ENCODE data around the gene CNTNAP2. TPM values are rescaled to one million over a fixed set of nuclear protein-coding genes. Genes with fewer than 3 reads are reported as not detected.
A peak's percentile ranks its signal among the peaks of the same experiment; 100 is the strongest.

Gene CNTNAP2
- total RNA-seq, 1 donor from 2014 or later, result 2.8 TPM

DNA sequence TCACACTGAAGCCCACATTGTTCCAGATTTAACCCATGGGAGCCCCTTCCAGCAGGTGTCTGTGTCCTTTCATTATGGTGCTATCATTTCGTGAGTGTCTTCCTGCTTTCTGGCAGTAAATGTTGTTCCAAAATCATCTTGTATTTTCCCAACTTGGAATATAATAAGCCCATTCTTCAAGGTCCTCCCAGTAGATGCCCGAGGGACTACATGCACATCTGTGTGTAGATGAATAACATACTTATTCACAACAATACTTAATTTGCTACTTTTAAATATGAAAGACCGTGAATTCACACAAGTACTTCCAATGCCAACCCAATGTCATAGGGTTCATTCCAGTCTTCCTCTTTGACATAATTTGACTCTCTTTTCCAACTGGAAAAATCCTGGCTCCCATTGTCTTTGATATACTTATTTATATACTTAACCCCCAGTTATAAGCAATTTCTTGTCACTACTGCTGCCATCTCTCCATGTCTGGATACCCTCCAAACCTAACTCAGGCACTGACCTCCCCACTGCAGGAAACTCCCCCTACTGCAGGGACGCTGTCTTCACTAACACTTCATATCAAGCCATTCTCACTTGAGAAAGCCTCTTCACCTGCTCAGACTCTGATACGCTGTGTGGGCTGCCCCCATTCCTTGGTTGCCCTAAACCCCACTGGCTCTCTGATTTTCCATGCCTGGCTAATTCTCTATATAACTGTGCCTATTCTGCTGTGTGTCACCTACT lies 1119.2 kb downstream of the CNTNAP2 start:
- DNase-seq (ENCODE audit: low read depth in 2 of 2), result no peak

DNA sequence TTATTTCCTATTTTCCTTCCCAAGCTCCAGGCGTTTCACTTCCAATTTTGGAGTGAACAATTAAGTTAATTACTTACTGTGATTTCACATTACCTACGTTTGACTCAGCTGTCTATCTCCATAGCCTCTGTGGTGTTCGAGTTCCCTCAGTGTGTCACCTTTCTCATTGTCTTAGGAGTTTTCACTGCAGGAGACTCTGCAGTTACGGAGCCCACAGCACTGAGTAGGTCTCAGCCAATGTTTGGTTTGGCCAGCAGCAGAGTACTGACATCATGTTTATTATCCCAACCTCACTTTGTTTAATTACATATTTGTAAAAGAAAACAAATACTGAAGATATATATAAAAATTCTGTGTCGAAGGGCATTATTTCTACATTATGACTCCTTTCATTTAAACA lies 1123.9 kb downstream of the CNTNAP2 start:
- DNase-seq (ENCODE audit: low read depth in 2 of 2), result no peak

- DNase-seq (ENCODE audit: low read depth in 2 of 2), result peak in 1 of 2 donors; percentile 5
Observed at GRCh38 chr7:147245274-147245673, 1128.7 kb downstream of the CNTNAP2 start.

DNA sequence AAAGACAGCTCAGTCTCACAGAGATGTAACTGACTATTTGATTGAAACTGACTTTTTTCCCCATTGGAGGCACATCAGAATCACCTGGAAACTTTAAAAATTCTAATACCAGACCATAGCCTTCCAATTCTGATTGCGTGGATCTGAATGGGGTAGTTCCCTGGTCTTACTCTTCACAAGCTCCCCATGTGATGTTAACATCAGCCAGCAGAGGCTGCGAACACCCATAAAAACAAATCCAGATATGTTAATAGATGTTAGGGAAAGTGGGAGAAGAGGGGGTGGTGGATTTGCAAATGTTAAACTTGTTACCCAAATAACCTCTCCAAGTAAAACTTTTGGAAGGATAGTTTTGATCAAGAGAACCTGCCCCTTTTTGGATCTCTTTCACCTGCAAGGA lies 1133.4 kb downstream of the CNTNAP2 start:
- DNase-seq (ENCODE audit: low read depth in 2 of 2), result no peak

GRCh38 chr7:147251751-147252325 lies 1135.2 kb downstream of the CNTNAP2 start:
- no peak for DNase-seq (ENCODE audit: low read depth in 2 of 2)

- no peak for DNase-seq (ENCODE audit: low read depth in 2 of 2)
Observed at GRCh38 chr7:147261693-147262092, 1145.1 kb downstream of the CNTNAP2 start.

GRCh38 chr7:147265528-147265927 lies 1148.9 kb downstream of the CNTNAP2 start:
- DNase-seq (ENCODE audit: low read depth in 2 of 2), result no peak

DNA sequence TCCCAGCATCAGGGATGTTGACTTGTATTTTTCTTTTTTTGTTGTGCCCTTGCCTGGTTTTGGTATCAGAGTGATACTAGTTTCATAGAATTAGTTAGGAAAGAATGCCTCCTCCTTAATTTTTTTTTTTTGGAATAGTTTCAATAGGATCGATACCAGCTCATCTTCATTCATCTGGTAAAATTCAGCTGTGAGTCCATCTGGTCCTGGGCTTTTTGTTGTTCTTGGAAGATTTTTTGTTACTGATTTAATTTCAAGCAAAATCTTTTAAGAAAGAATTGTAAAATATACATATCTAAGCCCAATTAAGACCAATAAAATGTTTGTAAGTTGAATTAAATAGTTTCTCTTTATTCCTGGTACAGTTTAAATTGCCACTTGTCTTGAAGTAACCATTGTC lies 1159.5 kb downstream of the CNTNAP2 start:
- no peak for DNase-seq (ENCODE audit: low read depth in 2 of 2)

DNA sequence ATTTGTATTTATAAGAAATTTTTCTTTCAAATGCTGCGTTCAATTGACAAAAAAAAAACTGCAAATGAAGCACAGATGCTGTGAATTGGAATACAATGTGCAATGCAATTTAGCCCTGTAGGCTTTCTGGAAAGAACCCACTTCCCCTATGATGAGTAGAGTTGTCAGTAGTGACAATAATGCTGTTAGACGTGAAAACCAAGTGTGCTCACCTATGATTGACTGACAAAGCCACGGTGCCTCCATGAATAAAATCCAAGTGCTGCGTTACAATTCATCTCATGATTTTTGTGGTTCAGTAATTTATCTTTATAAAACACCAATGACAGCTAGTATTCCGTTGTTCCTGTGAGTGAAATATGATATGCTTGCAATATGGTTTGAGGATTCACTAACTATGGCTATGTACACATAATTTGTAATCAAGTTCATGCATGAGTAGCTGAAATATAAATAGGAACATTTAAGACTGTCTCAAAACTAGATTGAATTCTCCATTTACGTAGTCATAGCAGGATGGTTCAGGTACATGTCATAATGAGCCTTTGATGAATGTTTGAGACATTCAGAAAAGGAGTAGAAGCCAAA lies 1160.3 kb downstream of the CNTNAP2 start:
- DNase-seq (ENCODE audit: low read depth in 2 of 2), result no peak

DNA sequence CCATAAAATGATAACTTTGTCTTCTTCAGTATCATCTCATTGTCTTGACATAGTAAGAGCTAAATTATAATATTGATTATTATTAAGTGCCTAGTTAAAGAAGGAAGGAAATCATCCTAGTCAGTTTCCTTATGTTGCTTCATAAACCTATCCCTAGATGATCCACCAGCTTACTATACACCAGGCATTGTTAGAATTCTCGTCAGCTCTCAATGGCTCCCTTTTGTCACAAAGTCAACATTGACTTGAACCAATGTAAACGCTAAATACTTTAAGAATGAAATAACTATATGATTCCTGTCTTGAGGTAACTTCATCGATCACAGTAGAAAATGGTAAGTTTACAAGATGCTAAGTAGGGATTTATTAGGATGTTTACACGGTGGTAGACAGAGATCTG lies 1162.9 kb downstream of the CNTNAP2 start:
- no peak for DNase-seq (ENCODE audit: low read depth in 2 of 2)

DNA sequence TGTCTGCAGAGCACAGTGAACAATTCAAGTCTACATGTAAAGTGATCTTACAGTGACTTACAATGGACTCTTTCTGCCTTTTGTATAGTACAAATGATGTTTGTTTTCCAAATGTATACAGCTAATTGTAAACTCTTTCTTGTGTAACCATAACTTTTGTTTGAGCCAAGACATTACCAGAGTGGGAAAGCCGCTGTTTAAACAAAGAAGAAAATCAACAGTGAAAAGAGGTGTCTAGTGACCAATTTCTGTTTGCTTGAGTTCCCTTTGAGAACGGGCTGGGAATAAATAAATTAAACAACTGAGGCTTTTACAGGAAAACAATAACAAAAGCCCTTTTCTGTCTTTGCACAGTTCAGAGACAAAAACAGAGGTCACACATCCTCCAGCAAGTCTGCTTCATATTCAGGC lies 1163.4 kb downstream of the CNTNAP2 start:
- DNase-seq (ENCODE audit: low read depth in 2 of 2), result no peak

- DNase-seq (ENCODE audit: low read depth in 2 of 2), result no peak
Observed at GRCh38 chr7:147282204-147282603, 1165.6 kb downstream of the CNTNAP2 start.

DNA sequence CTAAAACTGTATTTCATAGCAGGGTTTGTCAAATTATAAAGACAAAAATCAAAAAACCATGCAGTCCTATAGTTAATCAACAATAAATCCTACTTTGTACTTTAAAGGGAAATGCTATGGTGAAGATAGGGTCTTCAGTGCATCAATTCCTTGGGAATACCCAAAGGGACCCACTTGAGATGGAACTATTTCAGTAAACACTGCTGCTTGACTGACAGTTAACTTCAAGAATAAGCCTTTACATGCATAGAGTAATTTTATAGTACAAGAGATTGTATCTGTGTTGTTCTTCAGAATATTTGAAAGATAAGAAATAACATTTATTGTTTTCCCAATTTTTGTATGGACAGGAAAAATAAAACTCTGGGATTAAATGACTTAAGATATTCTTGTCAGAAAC lies 1179.6 kb downstream of the CNTNAP2 start:
- DNase-seq (ENCODE audit: low read depth in 2 of 2), result no peak

- no peak for DNase-seq (ENCODE audit: low read depth in 2 of 2)
Observed at GRCh38 chr7:147296986-147297385, 1180.4 kb downstream of the CNTNAP2 start.

- no peak for DNase-seq (ENCODE audit: low read depth in 2 of 2)
Observed at GRCh38 chr7:147298611-147299043, 1182.0 kb downstream of the CNTNAP2 start.

DNA sequence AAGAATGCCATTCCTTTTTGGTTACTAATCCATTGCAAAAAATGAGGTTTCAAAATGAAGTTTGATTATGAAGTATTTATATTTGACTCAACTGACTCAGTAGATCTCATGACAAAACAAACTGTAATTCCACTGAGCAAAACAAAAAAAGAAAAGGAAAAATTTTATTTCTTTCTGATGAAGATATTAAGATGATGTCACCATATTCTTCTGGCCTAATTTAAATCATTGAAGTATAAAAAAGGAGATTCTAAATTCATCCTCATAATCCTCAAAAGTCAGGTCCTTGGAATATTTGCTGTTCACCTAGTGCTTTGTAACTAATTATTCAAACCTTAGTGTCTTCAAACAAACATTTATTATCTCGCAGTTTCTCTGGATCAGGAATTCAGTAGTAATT lies 1183.7 kb downstream of the CNTNAP2 start:
- DNase-seq (ENCODE audit: low read depth in 2 of 2), result no peak

DNA sequence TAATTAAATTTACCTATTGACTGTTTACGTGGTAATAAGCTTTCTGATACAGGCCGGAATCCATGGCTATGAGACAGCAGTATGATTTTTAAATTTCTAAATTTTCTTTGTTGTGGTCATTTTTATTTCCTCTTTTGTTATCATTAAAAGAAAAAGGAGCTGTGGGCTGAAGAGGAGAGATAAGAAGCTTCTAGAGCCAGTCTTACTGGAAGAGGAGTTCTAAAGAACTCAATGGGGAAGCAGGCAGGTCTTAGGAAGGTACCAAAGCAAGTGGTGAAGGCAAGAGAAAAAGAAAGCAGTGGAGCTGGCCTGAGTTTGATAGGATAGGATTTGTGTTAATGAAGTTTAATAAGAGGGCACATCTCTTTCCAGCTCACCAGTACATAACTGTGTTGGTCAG lies 1187.8 kb downstream of the CNTNAP2 start:
- DNase-seq (ENCODE audit: low read depth in 2 of 2), result no peak

DNA sequence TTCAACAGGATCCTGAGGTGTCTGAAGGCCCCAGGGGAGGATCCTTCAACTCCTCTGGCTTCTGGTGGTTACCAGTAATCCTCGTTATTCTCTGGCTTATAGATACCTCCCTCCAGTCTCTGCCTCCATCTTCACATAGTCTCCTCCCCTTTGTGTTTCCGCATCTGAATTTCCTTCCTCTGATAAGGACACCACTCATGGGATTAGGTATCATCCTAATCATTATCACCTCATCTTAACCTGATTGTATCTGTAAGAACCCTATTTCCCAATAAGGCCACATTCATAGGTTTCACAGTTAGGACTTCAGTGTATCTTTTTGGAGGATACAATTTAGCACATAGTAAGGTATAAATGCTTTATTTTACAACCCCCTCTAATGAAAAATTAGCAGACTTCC lies 1189.2 kb downstream of the CNTNAP2 start:
- no peak for DNase-seq (ENCODE audit: low read depth in 2 of 2)

- DNase-seq (ENCODE audit: low read depth in 2 of 2), result no peak
Observed at GRCh38 chr7:147308539-147308938, 1191.9 kb downstream of the CNTNAP2 start.

GRCh38 chr7:147311336-147311735 lies 1194.7 kb downstream of the CNTNAP2 start:
- no peak for DNase-seq (ENCODE audit: low read depth in 2 of 2)

DNA sequence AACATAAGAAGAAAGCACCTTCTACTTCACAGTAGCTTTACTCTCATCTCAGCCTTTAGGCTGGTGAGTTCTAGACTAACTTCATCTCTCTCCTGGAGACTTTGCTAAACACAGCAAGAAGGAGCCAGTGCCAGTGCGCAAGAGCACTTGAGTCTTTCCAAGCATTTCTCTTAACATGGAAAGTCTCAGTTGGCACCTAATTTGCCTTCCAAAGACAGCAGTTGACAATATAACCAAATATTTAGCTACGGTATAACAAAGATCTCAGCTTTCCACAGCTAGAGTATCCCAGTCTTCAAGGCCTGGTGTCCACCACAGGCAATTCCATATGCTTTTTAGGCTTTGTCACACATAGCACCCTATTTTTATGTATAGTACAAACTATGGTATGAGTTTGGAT lies 1204.9 kb downstream of the CNTNAP2 start:
- no peak for DNase-seq (ENCODE audit: low read depth in 2 of 2)

DNA sequence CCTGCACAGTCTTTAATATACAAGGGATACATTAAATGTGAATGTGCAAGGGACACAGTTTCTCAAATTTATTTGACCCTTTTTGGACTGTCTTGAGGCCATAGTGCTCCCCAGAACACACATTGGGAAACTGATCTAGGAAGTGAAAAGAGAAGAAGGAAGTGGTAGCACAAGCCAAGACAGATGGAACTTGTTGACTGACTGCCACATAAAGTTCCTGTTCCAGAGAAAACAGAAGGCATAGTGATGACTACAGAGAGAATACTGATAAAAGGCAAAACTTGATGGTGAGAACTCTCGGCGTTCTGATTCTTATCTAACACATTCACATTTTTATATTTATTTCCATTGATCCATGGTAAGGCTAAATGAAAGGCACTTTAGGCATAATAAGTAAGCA lies 1216.4 kb downstream of the CNTNAP2 start:
- no peak for DNase-seq (ENCODE audit: low read depth in 2 of 2)

DNA sequence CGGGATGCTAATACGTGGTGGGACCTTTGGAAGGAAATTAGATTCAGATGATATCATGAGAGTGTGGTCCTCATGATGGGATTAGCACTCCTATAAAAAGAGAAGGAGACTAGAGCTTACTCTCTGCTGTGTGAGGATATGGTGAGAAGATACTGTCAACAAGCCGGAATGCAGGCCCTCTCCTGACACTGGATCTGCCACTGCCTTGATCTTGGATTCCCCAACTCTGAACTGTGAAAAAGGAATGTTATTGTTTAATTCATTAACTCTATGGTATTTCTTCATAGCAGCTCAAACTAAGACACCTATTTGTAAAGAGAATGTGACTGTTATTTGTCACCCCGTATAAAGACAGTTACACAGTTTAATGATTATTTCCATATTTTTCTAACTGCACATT lies 1246.5 kb downstream of the CNTNAP2 start:
- no peak for DNase-seq (ENCODE audit: low read depth in 2 of 2)
